Ureter (tissue), 1 donor: Measurements from ENCODE around the gene TMEM59L. TPM values are rescaled to one million over a fixed set of nuclear protein-coding genes. Genes with fewer than 3 reads are reported as not detected.
"Not testable (repeated sequence)": the region's sequence is repeated elsewhere in the genome, so short reads cannot be mapped to it uniquely, and the experiment has no call there.

Source experiments
- DNase-seq: peaks from one replicate; pipeline ENCODE4 v3.0.0-alpha.2; 2020; ENCODE audit warnings: low spot score
- total RNA-seq: library from RNA; stranded (reverse); gene quantifications from one replicate; pipeline ENCODE4 v1.2.4, GENCODE V29; 2023
- donor health status: DM: yes; HTN: yes; CAD: no.

The TMEM59L gene
- total RNA-seq, 1 donor from 2014 or later = 1.3 TPM

DNA sequence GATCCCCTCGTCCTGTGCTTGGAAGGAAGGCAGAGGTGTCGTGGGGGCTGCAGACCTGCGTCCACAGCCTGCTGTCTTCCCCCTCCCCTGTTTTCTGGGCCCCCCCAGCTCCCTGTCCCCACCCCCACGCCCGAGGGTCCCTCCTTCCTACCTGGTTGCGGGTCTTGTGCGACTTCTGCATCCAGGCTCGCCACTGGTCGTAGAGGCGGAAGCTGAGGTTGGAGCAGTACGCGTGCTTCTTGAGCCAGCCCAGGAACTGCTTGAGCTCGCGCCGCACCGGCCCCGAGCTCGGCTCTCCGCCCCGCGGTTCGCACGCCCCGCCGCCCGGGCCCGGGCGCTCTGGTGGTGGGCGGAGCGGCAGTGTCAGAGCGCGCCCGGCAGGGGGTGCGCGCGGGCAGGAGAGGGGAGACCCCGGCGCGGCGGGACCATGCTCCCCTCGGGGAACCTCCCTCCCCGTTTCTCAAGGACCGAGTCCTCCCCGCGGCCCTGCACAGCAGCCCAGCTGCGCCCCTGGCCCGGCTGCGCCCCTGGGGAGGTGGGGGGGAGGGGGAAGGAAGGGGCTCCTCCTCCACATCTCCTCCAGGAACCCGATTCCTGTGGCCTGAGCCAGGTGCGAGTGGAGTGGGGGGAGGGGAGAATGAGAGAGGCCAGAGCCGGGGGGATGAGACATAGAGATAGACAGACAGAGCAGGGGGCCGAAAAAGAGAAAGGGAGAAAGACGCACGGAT lies 18.4 kb upstream of the TMEM59L start:
- peak; percentile 73 for DNase-seq

DNA sequence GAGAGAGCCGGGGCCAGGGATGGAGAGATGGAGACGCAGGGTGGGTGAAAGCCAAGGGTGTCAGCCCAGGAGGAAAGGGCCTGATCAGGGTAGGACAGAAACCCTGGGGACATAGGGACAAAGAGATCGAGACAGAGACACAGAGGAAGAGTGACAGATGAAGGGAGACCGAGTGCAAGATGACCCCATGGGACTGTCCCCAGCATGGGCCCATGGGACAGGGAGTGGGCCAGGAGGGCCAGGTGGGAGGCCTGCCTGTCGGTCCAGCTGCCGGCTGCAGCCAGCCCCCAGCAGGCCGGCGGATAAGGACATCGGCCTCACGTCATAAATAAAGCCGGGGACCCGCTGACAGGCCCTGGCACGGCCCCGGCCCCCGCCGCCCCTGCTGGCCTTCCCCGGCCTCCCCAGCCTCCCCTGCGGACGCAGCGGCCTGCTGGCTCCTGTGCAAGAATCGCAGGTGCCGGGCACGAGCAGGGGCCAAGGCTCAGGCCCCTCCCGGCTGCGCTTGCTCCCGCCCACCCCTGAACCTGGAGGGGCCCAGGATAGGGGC lies 17.8 kb upstream of the TMEM59L start:
- no peak for DNase-seq

DNA sequence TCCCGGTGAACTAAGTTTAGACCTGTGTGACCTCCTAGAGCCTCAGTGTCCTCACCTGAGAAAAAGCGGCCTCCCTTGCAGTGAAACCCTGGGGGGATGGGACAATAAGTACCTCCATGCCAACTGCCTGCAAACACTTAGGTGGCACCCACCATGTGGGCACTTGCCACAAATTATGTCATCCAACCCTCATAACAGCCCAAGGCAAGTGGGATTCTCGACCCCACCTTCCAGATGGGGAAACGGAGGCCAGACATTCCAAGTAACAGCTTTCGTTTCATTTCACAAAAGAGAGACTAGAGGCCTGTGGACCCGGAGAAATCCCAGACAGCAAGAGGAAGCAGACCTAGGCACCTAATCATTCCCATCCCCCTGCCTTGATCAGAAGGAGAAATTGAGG lies 17.2 kb upstream of the TMEM59L start:
- no peak for DNase-seq

DNA sequence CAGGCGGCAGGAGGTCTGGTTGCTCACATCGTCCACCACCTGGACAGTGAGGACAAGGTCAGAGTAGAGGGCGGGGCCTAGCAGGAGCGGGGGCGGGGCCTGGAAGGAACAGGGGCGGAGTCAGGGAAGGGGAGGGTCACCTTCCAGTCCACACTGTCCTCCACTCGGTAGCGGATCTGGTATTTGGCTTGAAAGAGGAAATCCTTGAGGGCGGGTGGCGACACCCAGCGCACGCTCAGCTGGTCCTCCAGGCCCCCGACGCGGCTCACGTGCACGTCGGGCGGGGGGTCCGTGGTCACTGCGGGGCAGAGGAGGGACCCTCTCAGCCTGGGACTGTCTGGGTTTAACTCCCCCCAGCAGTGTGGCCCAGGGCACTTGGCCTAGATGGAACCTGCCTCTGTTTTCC lies 15.9 kb upstream of the TMEM59L start:
- no peak for DNase-seq

DNA sequence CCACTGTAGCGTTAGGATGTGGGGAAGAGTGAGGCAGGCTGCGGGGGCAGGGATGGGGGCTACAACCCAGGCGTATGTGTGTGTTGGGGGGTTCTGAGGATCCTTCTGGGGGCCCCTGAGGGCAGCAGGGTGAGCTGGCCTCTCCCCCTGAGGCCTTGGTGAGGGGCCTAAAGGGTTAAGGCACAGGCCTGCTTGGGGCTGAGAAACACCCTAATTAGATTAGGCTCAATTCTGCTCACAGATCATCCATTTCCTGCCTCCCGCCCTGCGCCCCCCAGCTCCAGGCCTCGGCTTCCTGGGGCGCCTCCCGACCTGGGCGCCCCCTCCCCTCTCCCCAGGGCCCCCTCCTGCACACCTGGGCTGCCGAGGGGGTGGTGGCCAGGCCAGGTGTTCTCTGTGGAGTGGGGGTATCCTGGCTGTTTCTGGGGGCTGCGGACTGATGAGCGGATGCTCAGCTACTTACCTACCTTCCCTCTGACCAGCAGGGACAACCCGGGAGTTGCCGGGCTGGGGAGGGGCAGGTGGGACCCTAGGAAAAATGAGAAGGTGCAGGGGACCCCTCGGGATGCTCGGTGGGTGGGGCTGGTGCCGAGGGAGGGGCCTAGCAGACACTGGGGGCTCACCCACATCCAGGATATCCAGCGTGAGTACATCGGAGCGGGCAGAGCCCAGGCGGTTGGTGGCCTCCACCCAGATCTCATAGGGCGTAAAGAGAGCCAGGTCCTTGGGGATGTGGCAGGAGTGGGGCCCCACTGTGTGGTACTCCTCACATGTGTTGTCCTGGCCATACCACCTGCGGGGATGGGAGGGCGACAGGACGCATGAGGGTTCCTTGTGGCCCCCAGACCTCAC lies 14.6 kb upstream of the TMEM59L start:
- no peak for DNase-seq

DNA sequence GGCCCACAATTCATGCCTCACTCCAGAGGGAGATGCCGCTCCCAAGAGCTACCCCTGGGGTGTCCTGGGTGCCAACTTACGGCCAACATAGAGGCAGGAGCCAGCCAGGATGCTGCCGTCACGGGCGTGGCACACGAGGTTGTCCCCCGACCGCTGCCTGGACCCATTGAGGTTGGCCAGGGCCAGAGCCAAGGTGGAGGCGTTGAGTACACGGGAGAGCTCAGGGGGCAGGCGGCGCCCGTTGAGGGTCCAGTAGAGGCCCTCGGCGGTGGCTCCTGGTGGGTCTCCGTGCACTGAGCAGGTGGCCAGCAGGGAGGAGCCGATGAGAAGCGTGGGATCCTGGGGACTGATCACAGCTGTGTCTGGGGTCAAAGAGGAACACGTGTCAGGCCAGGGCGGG lies 13.2 kb upstream of the TMEM59L start:
- DNase-seq = no peak

DNA sequence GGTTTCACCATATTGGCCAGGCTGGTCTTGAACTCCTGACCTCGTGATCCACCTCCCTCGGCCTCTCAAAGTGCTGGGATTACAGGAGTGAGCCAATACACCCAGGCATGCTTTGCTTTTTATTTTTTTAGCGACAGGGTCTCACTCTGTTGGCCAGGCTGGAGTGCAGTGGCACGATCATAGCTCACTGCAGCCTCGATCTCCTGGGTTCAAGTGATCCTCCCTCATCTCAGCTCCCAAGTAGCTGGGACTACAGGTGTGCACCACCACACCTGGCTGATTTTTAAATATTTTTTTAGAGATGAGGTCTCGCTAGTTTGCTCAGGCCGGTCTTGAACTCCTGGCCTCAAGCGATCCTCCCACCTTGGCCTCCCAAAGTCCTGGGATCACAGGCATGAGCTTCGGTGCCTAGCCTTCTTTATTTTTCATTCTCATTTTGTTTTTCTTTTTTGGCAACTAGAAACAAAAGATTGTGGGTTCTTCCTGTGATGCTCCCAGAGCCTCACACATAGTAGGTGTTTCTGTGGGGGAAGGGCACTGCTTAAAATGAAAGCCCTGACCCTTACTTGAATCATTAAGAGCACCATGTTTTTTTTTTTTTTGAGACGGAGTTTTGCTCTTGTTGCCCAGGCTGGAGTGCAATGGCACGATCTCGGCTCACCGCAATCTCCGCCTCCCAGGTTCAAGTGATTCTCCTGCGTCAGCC lies 11.8 kb upstream of the TMEM59L start:
- not testable (repeated sequence) for DNase-seq

DNA sequence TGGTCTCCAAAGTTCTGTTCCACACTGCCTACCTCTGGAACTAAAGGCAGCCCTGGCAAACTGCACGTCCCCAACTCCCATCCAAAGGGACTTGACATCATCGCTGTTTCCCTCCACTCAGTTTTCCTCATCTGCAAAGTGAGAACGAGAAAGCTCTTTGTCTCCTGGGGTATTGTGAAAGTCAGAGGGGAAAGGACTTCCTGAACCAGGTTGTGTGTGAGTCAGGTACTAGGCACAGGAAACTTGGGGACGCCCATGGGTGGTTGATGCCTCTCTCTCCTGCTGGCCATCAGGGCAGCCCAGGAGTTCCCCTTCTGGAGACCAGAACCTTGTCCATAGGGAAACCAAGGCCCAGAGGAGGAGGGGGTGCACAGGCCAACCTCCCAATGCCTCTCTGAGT lies 10.8 kb upstream of the TMEM59L start:
- no peak for DNase-seq

DNA sequence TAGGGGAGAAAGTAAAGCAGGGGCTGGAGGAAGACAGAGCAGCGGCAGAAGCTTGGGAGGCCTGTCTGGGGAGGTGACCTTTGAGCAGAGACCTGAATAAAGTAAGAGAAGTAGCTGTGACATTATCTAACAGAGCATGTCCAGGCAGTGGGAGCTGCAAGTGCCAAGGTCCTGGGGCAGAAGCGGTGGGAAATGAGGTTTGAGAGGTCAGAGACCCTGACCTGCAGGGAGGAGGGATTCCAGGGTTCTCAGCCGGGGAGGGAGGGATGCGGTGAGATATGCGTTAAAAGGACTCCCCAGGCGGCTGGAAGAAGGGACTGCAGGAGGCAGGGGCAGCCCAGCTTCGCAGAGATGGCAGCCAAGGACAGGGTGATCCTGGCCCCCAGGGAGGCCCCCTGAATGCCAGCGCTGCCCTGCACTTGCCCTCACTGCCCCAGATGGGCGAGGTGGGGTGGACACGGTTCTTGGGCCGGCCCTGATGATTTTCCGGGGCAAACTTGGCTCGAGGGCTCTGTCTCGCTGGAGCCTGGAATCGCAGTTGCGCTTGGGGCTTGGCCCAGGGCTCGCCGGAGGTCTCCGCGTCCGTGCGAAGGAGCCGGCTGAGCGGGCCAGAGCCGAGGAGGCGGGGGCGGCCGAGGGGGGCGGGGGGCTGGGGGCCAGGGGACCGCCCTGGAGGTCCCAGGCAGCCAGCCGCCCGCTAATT lies 9.3 kb upstream of the TMEM59L start:
- DNase-seq = no peak

DNA sequence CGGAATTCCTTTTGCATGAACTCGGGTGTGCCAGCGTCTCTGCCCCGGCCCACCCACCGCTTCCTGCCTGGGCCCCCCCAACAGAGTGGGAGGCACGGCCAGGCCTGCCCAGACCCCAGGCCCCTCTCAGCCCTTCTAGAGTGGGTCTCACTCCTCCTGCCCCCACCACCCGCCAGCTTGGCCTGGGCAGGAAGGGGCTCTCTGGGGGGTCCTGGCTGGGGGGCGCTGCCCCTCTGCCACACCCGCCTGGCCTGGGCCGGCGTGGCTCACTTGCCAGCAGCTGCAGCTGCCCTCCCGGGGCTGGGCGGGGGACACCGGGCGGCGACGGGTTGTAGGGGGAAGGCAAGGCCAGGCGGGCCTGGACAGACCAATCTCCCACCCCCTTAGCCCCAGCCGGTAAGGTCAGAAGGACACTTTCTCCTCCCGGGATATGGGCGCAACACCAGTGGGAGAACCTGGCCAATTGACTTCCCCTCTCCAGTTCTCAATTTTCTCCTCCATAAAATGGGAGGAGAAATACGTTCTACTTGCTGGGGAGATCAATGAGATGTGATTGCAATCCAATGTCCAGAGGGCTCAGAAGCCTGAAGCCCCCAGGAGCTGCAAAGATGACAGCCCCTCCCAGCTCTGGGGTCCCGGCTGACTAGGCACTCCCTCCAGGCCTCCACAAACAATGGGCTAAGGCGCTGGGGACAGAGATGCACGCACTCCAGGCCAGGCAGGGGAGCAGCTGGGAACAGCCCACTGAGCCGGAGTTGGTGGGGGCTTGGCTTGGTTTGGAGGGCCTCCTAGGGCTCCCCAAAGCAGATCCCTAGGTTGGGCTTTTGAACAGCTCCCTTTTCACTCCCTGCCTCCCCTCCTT lies 8.5 kb upstream of the TMEM59L start:
- DNase-seq = no peak

DNA sequence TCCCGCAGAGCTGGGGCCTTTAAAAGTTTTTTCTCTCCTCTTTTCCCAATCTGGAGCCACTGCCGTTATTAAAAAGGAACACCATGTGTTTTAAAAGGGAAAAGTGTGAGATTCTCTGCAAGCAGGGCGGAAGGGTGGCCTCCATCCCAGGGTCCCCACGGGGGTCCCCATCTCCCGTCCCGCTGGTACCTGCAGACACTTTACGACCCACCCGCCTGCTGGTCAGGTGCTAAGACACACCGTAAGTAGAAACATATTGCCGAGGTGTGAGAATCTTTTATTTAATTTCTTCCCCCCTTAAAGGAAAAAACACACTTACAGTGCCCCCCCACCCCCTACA lies 7.9 kb upstream of the TMEM59L start:
- no peak for DNase-seq

DNA sequence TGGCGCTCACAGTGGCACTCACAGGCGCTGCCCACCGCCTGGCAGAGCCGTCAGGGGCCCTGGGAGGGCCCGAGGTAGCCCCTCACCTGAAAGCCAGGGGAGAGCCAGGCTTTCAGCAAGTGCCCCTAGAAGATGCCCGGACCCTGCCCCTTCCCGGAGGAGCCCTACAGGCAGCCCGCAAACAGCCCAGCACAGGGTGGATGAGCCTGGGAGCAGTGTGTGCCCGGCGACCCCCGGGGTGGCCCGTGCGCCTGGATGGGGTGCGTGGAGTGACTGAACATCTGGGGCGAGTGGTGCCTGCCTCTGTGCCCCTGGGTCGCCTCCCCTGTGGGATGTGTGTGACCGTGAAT lies 7.5 kb upstream of the TMEM59L start:
- no peak for DNase-seq

DNA sequence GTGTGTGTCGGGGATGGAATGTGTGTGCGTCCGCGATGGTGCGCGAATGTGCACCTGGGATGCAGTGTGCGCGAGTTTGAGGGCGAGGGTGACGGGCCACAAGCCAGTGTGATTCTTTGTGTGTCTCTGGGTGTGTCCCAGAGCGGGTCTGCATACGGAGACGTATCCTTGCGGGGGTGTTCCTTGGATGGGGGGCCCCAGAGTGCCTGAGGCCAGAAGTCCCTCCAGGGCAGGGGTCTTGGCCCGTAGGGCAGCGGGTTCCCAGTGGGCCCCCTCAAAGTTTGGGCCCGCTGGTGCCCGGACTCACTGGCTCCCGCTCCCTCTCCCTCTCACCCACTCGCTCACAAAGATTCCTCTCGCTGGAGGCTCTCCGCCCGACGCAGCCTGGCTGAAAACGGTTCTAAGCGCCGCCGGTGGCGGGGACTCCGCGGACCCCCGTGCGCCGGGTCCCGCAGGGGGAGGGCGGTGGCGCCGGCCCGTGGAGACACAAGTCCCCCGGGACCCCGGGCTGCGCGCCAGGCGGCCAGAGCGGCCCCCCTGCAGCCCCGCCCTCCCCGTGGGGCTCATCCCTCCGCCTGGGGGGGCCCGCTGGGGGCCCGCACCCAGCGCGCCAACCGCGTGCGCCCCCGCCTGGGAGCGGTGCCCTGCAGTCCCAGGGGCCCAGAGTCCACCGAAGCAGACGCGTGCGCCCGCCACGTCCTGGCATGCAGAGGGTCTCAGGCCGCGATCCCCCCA lies 7.0 kb upstream of the TMEM59L start:
- DNase-seq = no peak

DNA sequence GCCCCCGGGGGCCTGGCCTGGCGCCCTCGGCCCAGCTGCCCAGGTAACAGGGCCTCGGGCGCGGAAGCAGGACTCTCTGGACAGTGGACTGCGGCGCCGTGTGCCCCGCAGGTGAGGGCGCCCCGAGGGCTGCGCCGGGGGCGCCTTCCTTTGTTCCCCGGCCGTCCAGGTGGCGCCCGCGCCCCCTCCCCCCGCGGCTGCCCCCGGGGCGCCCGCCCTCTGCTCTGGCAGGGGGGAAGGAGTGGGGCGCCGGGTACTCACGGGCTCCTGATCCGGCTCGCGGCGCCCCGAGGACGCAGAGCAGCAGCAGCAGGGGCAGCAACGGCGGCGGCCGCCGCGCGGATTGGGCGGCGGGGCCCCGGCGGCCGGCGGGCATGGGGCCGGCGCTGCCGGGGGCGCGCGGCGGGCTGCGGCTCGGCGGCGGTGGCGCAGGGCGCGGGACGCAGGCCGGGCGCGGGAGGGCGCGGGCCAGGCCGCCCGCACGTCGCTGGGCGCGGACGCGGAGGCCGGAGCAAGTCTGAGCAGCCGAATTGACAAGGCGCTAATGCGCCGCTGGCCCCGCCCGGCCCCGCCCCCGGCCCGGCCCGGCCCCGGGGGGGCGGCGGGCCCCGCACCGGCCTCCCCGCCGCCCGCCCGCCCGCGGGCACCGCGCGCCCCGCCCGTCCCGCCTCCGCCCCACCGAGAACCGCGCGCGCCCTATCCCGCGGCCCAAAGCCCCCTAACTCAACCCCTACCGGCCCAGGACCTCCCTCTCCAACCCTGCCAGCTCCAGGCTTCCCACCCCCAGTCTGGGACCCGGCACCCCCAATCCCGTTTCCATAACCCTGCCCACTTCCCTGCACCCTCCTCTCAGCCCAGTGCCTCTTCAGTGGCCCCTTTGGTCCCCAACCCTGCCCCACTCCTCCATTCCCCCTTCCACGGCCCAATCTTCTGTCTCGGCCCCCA lies 6.1 kb upstream of the TMEM59L start, which contains the start of gene CRLF1:
TSS of gene CRLF1 (minus strand) at position 519 of the 945 bp plus-strand sequence. CDS start at position 376, 143 bp downstream.
- DNase-seq = no peak

DNA sequence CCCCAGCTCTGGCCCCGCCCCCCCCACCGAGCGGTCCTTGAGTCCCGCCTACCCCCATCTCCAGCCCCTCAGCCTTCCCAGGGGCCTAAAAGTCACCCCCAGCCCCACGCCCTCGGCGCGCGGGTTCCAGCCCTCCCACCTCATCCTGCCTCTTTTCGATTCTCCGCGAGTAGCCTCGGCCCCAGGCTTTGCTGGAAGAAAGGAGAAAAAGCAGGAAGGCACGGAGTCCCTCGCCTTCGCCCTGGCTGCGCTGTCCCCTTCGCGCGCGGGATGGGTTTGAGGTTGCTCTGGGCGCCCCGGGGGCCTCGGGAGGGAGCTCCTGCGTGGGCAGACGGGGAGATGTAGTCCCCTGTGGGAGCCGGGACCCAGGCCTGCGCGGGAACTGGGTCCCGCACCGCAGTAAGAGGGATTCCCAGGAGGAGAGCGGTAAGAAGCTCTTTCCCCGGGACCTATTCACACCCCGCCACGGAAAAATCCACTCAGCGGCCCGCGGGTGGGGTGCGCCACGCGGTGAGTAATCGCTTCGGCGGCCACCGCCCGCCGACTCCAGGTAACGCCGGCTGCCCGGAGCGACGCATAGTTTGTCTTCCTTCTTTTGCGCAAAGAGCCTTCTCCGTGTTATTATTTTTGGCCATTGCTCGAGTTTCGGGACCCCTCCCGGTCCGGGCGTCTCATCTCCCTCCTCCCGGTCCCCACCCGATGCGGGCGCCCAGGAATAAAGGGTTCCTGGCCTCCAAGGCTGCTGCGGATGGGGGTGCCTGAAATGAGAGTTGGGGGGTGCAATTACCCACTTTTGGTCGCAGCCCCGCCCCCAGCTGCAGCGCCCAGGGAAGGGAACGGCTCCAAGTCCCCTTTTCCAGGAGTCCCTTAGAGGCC lies 5.2 kb upstream of the TMEM59L start:
- no peak for DNase-seq

DNA sequence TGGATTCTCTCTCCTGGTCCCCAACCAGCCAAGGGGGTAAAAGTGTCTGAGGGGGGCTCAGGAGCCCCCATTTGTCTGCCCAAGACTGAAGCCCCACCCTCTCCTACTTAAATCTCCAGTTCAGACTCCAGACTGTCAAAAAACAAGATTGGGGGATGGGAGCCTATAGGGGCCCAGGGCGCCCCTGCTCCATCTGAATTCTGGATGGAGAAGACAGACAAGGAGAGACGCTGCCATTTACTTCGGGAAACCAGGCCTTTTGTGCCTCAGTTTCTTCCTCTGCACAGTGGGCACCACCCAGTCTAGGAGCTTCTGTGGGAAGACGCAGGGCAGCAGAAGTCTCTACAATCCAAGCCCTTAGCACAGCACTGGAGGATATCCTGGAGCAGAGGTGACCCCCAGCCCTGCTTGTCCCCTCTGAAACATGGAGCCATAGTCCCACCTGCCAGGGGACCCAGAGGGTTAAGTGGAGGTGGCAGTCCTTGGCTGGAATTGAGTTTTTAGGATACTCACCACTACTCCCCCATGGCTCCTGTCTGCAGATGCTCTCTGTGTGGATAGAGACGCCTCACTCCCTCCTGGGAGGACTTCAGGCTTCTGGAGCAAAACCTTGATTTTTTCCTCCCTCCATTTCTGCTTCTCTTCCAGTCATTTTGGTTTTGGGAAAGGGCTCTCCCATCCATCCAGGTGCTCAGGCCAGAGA lies 4.4 kb upstream of the TMEM59L start:
- DNase-seq = no peak
